Measurements from ENCODE around the gene FLRT2. TPM values are rescaled to one million over a fixed set of nuclear protein-coding genes. Genes with fewer than 3 reads are reported as not detected.

The FLRT2 gene
- total RNA-seq, 1 experiment from 2014 or later = 2.1 TPM

DNA sequence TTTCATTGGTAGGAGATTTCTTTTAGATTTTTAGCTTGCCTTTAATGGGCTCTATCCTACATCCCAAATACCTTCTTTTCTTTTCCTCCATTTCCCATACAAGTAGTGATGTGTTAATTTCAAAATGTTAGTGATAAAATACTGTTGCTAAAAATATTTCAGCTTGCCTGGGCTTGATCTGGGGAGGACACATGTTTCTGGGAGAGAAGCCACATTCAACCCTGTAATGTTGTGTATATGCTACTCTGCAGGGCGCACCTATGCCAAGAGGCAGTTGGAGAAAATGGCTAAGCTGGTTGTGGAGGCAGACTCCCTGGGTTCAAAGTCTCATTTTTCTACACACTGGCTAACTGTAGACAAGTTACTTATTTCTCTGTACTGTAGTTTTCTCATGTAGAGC lies 26.3 kb downstream of the FLRT2 start:
- POLR2A ChIA-PET (ENCODE audit: unreplicated experiment) = no interaction called here
- BruUV-seq (replicated peaks) = no TSS peak
- intact Hi-C loops (cut with micrococcal nuclease; ENCODE audit: unreplicated experiment) = no loop called here
- no peak for TF ChIP-seq EZH2 (IDR thresholded peaks at IDR 0.05; ENCODE audit: low read depth)
- TF ChIP-seq, protein P1, sequence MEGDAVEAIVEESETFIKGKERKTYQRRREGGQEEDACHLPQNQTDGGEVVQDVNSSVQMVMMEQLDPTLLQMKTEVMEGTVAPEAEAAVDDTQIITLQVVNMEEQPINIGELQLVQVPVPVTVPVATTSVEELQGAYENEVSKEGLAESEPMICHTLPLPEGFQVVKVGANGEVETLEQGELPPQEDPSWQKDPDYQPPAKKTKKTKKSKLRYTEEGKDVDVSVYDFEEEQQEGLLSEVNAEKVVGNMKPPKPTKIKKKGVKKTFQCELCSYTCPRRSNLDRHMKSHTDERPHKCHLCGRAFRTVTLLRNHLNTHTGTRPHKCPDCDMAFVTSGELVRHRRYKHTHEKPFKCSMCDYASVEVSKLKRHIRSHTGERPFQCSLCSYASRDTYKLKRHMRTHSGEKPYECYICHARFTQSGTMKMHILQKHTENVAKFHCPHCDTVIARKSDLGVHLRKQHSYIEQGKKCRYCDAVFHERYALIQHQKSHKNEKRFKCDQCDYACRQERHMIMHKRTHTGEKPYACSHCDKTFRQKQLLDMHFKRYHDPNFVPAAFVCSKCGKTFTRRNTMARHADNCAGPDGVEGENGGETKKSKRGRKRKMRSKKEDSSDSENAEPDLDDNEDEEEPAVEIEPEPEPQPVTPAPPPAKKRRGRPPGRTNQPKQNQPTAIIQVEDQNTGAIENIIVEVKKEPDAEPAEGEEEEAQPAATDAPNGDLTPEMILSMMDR (conservative IDR thresholded peaks at IDR 0.05) = no peak
- H4K20me1 ChIP-seq (ENCODE audit: insufficient read depth) = no peaks in the 10 kb centered on the region
- CTCF ChIA-PET = no interaction called here
- no peaks in the 10 kb centered on the region for H3K79me2 ChIP-seq (ENCODE audit: low read depth)
- H3K4me1 ChIP-seq (replicated peaks; ENCODE audit: insufficient read depth) = no peaks in the 10 kb centered on the region
- no peaks in the 10 kb centered on the region for H3K36me3 ChIP-seq (ENCODE audit: low read depth)
- no peak for DNase-seq
- no peaks in the 10 kb centered on the region for H3K27me3 ChIP-seq (ENCODE audit: insufficient read depth, low read depth)
- H3F3A ChIP-seq (ENCODE audit: insufficient read depth, low read depth) = no peaks in the 10 kb centered on the region
- no peak overlapping the region for H2AFZ ChIP-seq
- no peak overlapping the region for H3K4me3 ChIP-seq
- no peak overlapping the region for H3K4me2 ChIP-seq
- no peak overlapping the region for H3K27ac ChIP-seq
- H3K9me2 ChIP-seq (ENCODE audit: insufficient read depth) = no peaks in the 10 kb centered on the region
- H3K9me3 ChIP-seq (ENCODE audit: insufficient read depth, low read depth) = no peaks in the 10 kb centered on the region

DNA sequence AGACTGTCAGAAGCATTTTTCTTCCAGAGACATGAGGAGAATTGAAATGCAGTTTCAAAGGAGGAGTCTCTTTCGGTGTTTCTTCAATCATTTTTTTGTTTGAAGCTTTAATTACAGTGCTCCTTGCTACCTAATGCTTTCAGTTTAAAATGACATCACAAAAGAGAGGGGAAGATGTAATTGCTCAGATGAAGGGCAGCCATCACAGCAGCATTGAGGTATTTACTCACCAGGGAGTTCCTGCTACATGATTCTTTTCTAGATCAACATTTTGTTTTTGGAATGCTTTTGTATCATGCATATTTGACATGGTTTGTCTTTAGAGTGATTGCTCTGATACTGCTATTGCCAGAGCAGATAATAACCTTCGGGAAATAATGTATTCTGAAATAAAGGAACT lies 28.6 kb downstream of the FLRT2 start:
- no peaks in the 10 kb centered on the region for H3K4me1 ChIP-seq (replicated peaks; ENCODE audit: insufficient read depth)
- no peaks in the 10 kb centered on the region for H3K79me2 ChIP-seq (ENCODE audit: low read depth)
- no peak overlapping the region for H3K27ac ChIP-seq
- intact Hi-C loops (cut with micrococcal nuclease; ENCODE audit: unreplicated experiment) = no loop called here
- H3K4me2 ChIP-seq = no peak overlapping the region
- TF ChIP-seq, protein P1 (conservative IDR thresholded peaks at IDR 0.05) = no peak
- TF ChIP-seq EZH2 (IDR thresholded peaks at IDR 0.05; ENCODE audit: low read depth) = no peak
- no peaks in the 10 kb centered on the region for H4K20me1 ChIP-seq (ENCODE audit: insufficient read depth)
- H3F3A ChIP-seq (ENCODE audit: insufficient read depth, low read depth) = no peaks in the 10 kb centered on the region
- CTCF ChIA-PET = no interaction called here
- no peaks in the 10 kb centered on the region for H3K36me3 ChIP-seq (ENCODE audit: low read depth)
- POLR2A ChIA-PET (ENCODE audit: unreplicated experiment) = no interaction called here
- no peak overlapping the region for H3K4me3 ChIP-seq
- no peaks in the 10 kb centered on the region for H3K9me3 ChIP-seq (ENCODE audit: insufficient read depth, low read depth)
- H3K9me2 ChIP-seq (ENCODE audit: insufficient read depth) = no peaks in the 10 kb centered on the region
- H3K27me3 ChIP-seq (ENCODE audit: insufficient read depth, low read depth) = no peaks in the 10 kb centered on the region
- no peak for DNase-seq
- no peak overlapping the region for H2AFZ ChIP-seq
- BruUV-seq (replicated peaks) = no TSS peak

DNA sequence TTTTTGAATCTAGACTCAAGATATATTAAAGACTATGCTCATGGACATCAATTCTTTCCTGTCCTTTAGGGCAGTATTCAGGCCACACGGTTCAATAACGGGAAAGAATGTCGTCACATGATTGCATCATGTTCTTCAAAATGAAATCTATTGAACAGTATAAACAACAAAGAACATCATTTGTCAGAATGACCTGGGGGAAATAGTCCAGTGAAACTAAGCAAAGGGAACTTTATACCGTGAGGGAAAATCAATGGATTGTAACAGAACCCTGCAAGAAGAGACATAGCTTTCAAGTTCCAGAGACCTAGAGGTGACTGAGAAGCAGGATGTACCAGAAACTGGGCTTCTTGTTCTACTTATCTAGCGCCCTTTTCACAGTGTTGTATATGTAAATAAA lies 32.7 kb downstream of the FLRT2 start:
- no peaks in the 10 kb centered on the region for H4K20me1 ChIP-seq (ENCODE audit: insufficient read depth)
- H3K4me3 ChIP-seq = no peak overlapping the region
- intact Hi-C loops (cut with micrococcal nuclease; ENCODE audit: unreplicated experiment) = no loop called here
- no peaks in the 10 kb centered on the region for H3K36me3 ChIP-seq (ENCODE audit: low read depth)
- no peak overlapping the region for H3K27ac ChIP-seq
- no peak overlapping the region for H3K4me2 ChIP-seq
- no peak overlapping the region for H2AFZ ChIP-seq
- no peaks in the 10 kb centered on the region for H3F3A ChIP-seq (ENCODE audit: insufficient read depth, low read depth)
- TF ChIP-seq, protein P1 (conservative IDR thresholded peaks at IDR 0.05) = no peak
- TF ChIP-seq EZH2 (IDR thresholded peaks at IDR 0.05; ENCODE audit: low read depth) = no peak
- no TSS peak for BruUV-seq (replicated peaks)
- DNase-seq = no peak
- no peaks in the 10 kb centered on the region for H3K79me2 ChIP-seq (ENCODE audit: low read depth)
- POLR2A ChIA-PET (ENCODE audit: unreplicated experiment) = no interaction called here
- no peaks in the 10 kb centered on the region for H3K9me3 ChIP-seq (ENCODE audit: insufficient read depth, low read depth)
- H3K27me3 ChIP-seq (ENCODE audit: insufficient read depth, low read depth) = no peaks in the 10 kb centered on the region
- no peaks in the 10 kb centered on the region for H3K4me1 ChIP-seq (replicated peaks; ENCODE audit: insufficient read depth)
- no peaks in the 10 kb centered on the region for H3K9me2 ChIP-seq (ENCODE audit: insufficient read depth)
- CTCF ChIA-PET = no interaction called here
